GM12873 (cell line): ENCODE data around the gene PITPNC1.

ENCODE experiments used
- CTCF ChIP-seq: IDR thresholded peaks from 2 replicates; pipeline ENCODE4 v1.5.1; 2012; ENCODE audit warnings: low read depth, mild to moderate bottlenecking, moderate library complexity, low read length, control low read depth; ENCODE audit not compliant: insufficient read depth; ENCODE audit errors: missing control alignments

Gene PITPNC1

GRCh38 chr17:67725807-67726206 is 348.7 kb downstream of the PITPNC1 start:
- no peak for TF ChIP-seq CTCF

GRCh38 chr17:67729903-67730302 is 352.8 kb downstream of the PITPNC1 start:
- TF ChIP-seq CTCF = no peak

GRCh38 chr17:67730731-67731130 is 353.6 kb downstream of the PITPNC1 start:
- no peak for TF ChIP-seq CTCF

GRCh38 chr17:67733449-67733848 is 356.4 kb downstream of the PITPNC1 start:
- no peak for TF ChIP-seq CTCF

GRCh38 chr17:67737145-67737544 is 360.1 kb downstream of the PITPNC1 start:
- TF ChIP-seq CTCF = no peak

GRCh38 chr17:67742025-67742424 is 364.9 kb downstream of the PITPNC1 start:
- TF ChIP-seq CTCF = no peak
